ENCODE results near the gene BCAS4.
"Not testable (repeated sequence)": the region's sequence is repeated elsewhere in the genome, so short reads cannot be mapped to it uniquely, and the experiment has no call there.

DNA sequence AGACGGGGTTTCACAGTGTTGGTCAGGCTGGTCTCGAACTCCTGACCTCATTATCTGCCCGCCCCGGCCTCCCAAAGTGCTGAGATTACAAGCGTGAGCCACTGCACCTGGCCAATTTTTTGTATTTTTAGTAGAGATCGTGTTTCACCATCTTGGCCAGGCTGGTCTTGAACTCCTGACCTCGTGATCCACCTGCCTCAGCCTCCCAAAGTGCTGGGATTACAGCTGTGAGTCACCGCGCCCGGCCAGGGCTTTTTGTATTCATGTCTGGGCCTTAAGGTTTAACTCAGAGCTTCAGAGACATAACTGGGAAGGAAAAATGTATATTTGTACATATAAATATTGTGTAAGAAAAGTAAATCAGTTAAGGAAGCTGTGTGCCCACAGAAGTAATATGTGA is 29.6 kb upstream of the BCAS4 start:
- TF ChIP-seq, protein P1, sequence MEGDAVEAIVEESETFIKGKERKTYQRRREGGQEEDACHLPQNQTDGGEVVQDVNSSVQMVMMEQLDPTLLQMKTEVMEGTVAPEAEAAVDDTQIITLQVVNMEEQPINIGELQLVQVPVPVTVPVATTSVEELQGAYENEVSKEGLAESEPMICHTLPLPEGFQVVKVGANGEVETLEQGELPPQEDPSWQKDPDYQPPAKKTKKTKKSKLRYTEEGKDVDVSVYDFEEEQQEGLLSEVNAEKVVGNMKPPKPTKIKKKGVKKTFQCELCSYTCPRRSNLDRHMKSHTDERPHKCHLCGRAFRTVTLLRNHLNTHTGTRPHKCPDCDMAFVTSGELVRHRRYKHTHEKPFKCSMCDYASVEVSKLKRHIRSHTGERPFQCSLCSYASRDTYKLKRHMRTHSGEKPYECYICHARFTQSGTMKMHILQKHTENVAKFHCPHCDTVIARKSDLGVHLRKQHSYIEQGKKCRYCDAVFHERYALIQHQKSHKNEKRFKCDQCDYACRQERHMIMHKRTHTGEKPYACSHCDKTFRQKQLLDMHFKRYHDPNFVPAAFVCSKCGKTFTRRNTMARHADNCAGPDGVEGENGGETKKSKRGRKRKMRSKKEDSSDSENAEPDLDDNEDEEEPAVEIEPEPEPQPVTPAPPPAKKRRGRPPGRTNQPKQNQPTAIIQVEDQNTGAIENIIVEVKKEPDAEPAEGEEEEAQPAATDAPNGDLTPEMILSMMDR (IDR thresholded peaks at IDR 0.05; ENCODE audit: borderline replicate concordance, extremely low read depth, low read length, poor library complexity, severe bottlenecking), result not testable (repeated sequence)
- TF ChIP-seq EZH2 (IDR thresholded peaks at IDR 0.05; ENCODE audit: borderline replicate concordance, low read depth, low read length, severe bottlenecking), result not testable (repeated sequence)

Measured in DND-41 (cell line).